ENCODE data around the gene SHROOM3. TPM values are rescaled to one million over a fixed set of nuclear protein-coding genes. Genes with fewer than 3 reads are reported as not detected.
"Not testable (repeated sequence)": the region's sequence is repeated elsewhere in the genome, so short reads cannot be mapped to it uniquely, and the experiment has no call there.

Gene SHROOM3
- total RNA-seq, 2 experiments from 2014 or later = not detected

- Histone ChIP-seq H3K27ac (ENCODE audit: low read depth in 1 of 2, low read length in 2 of 2) (no peak within 1 kb of the TSS), H3K9me3 (ENCODE audit: control insufficient read depth in 1 of 2, insufficient read depth in 1 of 2, low read length in 2 of 2) (peaks cover 0 to 5% of the 10 kb centered on the region in 2 experiments), H3K4me3 (ENCODE audit: low read length) (peak within 1 kb of the TSS; percentile 3), H3K27me3 (ENCODE audit: control insufficient read depth in 1 of 2, insufficient read depth in 2 of 2, low read length in 2 of 2) (peaks cover 10 to 16% of the 10 kb centered on the region in 2 experiments), H3K4me1 (ENCODE audit: insufficient read depth, low read length) (peaks cover 9% of the 10 kb centered on the region), H3K36me3 (ENCODE audit: insufficient read depth, low read length) (no peaks in the 10 kb centered on the region)
- CTCF ChIA-PET = no interaction called here
- H3K4me1 Mint-ChIP-seq (ENCODE audit: low read depth) = peaks cover 8% of the 10 kb centered on the region
- POLR2A ChIA-PET = no interaction called here
- no peaks in the 10 kb centered on the region for H3K36me3 Mint-ChIP-seq (ENCODE audit: low read depth)
- DNase-seq (peak in 2 of 14 experiments; percentile 23 to 26), ATAC-seq (ENCODE audit: poor library complexity) (no peak)
- peaks cover 42% of the 10 kb centered on the region for H3K27me3 Mint-ChIP-seq
- intact Hi-C loops (cut with DNase I, micrococcal nuclease) = no loop called here
- TF ChIP-seq CTCF (IDR thresholded peaks at IDR 0.05) = no peak
- no peaks in the 10 kb centered on the region for H3K9me3 Mint-ChIP-seq
- H3K4me3 Mint-ChIP-seq = peak within 1 kb of the TSS; percentile 83
- no peak within 1 kb of the TSS for H3K27ac Mint-ChIP-seq
Measured at GRCh38 chr4:76420762-76421581, 14.1 kb upstream of the SHROOM3 start, which contains the start of gene CCDC158. Gene CCDC158 (minus strand): TSS chr4:76421141. CDS start chr4:76403207, 17,934 bp downstream.

- H3K27ac Mint-ChIP-seq; H3K4me1 ChIP-seq (ENCODE audit: insufficient read depth, low read length); H3K36me3 ChIP-seq (ENCODE audit: insufficient read depth, low read length); ATAC-seq (ENCODE audit: poor library complexity); POLR2A ChIA-PET; DNase-seq; H3K4me3 ChIP-seq (ENCODE audit: low read length); H3K9me3 ChIP-seq (ENCODE audit: control insufficient read depth in 1 of 2, insufficient read depth in 1 of 2, low read length in 2 of 2); H3K4me3 Mint-ChIP-seq; H3K27ac ChIP-seq (ENCODE audit: low read depth in 1 of 2, low read length in 2 of 2); H3K4me1 Mint-ChIP-seq (ENCODE audit: low read depth); intact Hi-C loops (cut with DNase I, micrococcal nuclease); H3K36me3 Mint-ChIP-seq (ENCODE audit: low read depth); H3K9me3 Mint-ChIP-seq; CTCF ChIA-PET: not testable (repeated sequence)
- H3K27me3 Mint-ChIP-seq = peaks cover 44% of the 10 kb centered on the region
- H3K27me3 ChIP-seq (ENCODE audit: control insufficient read depth in 1 of 2, insufficient read depth in 2 of 2, low read length in 2 of 2) = peaks cover 10 to 16% of the 10 kb centered on the region in 2 experiments
Measured at GRCh38 chr4:76423159-76423558, 11.9 kb upstream of the SHROOM3 start.

GRCh38 chr4:76426272-76426671 is 8.8 kb upstream of the SHROOM3 start:
- peaks cover 19% of the 10 kb centered on the region for H3K27me3 Mint-ChIP-seq
- intact Hi-C loops (cut with DNase I, micrococcal nuclease) = loop anchor here in 1 of 2 experiments (2.0 kb wide), 1 partner anchor 783 kb away; no protein-coding TSS in a partner anchor

More at GRCh38 chr4:76426272-76426671, 8.8 kb upstream of the SHROOM3 start:
- Histone ChIP-seq H3K36me3 (ENCODE audit: insufficient read depth, low read length) (no peaks in the 10 kb centered on the region), H3K9me3 (ENCODE audit: control insufficient read depth in 1 of 2, insufficient read depth in 1 of 2, low read length in 2 of 2) (peaks cover 0 to 5% of the 10 kb centered on the region in 2 experiments), H3K27ac (ENCODE audit: low read depth in 1 of 2, low read length in 2 of 2) (no peak overlapping the region), H3K27me3 (ENCODE audit: control insufficient read depth in 1 of 2, insufficient read depth in 2 of 2, low read length in 2 of 2) (peaks cover 1 to 4% of the 10 kb centered on the region in 2 experiments), H3K4me3 (ENCODE audit: low read length) (no peak overlapping the region), H3K4me1 (ENCODE audit: insufficient read depth, low read length) (peaks cover 5% of the 10 kb centered on the region)
- no peak for DNase-seq
- H3K9me3 Mint-ChIP-seq = no peaks in the 10 kb centered on the region
- TF ChIP-seq CTCF (IDR thresholded peaks at IDR 0.05) = no peak
- H3K36me3 Mint-ChIP-seq (ENCODE audit: low read depth) = no peaks in the 10 kb centered on the region
- ChIA-PET POLR2A (no interaction called here), CTCF (no interaction called here)
- no peak overlapping the region for H3K27ac Mint-ChIP-seq
- no peak overlapping the region for H3K4me3 Mint-ChIP-seq
- peaks cover 4% of the 10 kb centered on the region for H3K4me1 Mint-ChIP-seq (ENCODE audit: low read depth)
- no peak for ATAC-seq (ENCODE audit: poor library complexity)
